Measurements from ENCODE around the gene MYO16.

The MYO16 gene

DNA sequence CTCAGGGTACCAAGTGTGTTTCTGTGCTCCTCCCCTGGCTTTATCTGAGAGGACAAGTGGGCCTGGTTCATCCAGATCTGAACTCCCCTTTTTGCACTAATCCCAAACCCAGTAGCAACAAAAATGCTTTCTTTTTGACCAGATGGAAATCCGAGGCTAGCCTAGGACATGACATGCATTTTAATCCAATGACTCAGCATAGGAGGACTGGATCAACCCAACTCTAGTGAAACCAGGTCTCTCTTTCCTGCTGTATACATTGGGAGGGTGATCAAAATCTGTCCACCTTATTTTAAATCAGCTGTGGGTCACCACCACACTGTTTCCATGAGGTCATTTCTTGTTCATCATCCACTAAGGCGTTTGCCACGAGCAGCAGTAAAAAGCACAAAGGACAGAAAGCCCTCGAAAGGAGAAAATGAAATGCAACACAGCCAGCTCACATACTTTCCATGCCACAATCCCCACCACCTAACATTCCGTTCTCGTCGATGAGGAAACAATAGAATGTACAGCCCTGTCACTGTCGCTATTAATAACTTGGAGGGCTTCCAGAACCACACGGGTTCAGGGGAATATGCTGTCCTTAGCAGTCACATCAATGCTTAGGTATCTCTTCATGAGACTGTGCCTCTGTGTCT, 614.0 kb downstream of the MYO16 start:
- no peak for DNase-seq (ENCODE audit: low spot score)

DNA sequence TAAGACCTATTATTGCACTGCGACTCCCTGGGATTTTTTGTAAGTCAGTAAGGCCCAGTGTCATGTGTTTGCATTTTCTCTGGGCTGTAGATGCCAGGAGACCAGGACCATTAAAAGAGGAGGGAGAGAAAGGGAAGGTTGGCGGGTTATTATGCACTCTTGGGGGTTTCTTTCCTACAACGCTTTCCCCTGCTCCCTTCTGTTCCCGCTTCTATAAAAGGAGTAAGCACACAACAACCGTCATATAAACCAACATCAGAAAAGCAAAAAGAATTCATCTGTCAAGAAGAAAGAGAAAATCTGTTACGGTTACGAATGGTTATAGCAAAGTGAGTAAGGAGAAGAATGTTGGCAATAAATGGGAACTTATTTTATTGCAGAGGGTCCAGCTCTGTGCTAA, 615.2 kb downstream of the MYO16 start:
- no peak for DNase-seq (ENCODE audit: low spot score)

DNA sequence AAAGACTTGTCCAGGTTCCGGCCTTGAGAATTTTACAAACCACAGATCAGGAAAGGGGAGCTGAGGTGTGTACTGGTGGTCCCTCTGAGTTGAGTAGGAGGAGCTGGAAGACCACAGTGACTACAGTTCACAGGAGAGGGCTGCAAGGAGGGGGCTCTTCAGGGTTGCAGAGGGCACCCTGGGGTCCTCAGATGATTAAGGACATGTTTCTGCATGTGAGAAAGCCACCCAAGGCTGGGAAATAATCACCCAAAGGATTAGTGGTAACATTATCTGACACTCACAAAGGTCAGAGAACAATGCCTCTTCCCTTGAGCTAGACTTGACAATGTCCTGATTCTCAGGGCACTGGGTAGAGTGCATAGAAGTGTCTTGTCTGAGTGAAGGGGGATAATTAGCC, 616.6 kb downstream of the MYO16 start:
- no peak for DNase-seq (ENCODE audit: low spot score)

DNA sequence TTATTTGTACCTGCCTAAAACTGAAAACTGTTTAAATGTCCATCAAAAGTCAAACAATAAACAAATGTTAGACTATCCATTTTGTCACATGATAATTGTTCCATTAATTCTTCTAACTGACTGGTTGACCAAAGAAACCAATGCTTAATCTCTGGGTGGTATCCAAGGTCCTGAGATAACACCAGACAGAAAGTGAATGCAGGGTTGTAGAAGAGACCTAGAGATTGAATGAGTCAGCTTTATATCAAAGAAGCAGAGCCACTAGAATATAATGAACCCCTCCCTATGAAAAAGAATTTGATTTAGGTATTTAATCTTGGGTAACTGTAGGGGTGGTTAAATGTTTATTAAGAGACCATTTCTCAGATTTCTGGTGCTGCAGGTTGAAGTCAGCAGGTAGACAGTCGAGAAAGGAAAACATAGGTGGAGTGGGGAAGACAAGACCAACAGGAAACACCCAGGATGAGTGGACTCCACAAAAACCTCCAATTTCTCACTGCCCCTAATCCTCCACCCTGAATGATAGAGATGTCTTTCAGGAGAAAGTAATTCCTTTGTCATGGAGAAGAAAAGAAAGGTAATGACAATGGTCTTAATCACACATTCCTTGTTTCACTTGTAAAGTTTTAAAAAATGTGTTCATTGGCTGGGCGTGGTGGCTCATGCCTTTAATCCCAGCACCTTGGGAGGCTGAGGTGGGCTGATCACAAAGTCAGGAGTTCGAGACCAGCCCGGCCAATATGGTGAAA, 620.5 kb downstream of the MYO16 start:
- DNase-seq (ENCODE audit: low spot score), result no peak

DNA sequence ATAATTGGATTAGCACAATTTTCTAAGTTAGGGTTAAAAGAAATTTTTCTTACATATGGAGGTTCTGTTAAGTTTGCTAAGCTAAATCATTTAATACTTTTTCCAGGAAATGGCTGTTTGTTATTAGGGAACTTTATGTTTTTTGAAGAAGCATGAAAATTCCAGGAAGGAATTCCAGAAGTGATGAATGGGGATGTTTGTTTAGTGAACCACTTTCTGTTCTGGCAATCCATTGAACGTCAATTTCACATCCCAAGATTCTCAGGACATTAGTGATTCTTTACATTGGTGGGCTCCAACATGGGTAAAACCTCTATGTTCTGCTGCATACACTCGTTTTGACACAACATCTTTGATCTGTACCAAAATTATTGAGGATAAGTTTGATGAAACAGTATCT, 622.5 kb downstream of the MYO16 start:
- no peak for DNase-seq (ENCODE audit: low spot score)

DNA sequence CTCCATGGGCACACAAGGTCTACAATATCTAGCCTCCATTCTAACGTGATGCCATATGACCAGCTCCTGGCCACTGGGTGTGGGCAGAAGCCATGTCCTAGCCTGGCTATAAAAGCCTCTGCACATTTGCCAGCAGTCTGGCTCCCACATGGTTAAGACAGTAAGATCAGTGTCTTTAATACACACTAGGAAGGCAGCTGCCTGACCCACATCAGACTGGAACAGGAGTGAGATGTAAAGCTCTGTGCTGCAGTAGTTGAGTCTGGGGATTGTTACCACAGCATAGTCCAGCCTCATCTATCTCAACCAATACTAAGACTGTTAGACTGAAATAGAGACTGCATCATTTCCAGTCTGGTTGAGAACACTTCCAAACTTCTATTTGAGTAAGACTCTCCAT, 623.9 kb downstream of the MYO16 start:
- DNase-seq (ENCODE audit: low spot score), result no peak

DNA sequence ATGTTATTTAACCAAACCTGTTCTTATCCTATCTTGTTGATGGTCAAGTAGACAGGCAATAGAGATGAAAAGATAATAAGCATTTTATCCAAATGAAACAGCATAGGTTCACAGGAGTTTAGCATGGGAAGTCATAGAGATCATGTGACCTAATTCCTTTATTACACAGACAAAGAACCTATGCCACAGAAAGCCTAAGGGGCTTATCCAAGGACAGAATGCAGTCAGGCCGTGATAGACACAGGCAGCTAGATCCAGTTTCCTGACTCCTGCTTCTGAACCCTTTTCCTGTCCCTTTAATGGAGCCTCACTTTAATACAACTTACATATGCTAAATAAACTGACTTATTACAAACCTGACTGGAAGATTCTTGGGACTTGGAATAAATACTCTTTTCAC, 624.9 kb downstream of the MYO16 start:
- no peak for DNase-seq (ENCODE audit: low spot score)

DNA sequence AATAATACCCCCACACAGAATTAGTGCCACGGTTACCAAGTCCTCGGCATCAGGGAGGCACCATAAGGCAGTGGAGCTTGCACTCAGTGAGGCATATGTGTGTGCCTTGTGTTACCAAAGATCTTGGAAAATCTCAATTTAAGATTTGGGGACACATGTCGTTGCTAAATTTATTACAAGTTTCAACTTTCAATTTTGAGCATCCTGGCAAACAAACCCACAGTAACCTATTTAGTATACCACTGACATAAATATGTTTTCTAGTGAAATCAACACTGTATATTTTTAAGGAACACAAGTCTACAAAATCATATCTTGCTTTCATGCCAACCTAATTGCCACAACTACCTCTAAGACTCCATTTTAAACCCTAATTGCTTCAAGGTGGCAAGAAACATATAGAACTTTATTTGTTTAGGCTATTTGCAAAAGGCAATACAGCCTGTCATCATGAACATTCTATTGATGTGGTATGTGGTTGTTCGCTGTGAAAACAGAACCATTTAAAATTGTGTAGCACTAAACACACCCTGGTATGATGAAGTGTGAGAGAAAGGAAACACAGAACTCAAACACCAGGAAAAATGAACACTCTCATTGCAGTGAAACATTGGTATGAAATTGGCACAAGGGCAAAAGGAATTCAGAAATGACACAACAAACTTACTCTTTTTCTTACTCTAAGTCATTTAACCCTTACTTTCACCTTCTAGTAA, 625.9 kb downstream of the MYO16 start:
- DNase-seq (ENCODE audit: low spot score), result no peak

DNA sequence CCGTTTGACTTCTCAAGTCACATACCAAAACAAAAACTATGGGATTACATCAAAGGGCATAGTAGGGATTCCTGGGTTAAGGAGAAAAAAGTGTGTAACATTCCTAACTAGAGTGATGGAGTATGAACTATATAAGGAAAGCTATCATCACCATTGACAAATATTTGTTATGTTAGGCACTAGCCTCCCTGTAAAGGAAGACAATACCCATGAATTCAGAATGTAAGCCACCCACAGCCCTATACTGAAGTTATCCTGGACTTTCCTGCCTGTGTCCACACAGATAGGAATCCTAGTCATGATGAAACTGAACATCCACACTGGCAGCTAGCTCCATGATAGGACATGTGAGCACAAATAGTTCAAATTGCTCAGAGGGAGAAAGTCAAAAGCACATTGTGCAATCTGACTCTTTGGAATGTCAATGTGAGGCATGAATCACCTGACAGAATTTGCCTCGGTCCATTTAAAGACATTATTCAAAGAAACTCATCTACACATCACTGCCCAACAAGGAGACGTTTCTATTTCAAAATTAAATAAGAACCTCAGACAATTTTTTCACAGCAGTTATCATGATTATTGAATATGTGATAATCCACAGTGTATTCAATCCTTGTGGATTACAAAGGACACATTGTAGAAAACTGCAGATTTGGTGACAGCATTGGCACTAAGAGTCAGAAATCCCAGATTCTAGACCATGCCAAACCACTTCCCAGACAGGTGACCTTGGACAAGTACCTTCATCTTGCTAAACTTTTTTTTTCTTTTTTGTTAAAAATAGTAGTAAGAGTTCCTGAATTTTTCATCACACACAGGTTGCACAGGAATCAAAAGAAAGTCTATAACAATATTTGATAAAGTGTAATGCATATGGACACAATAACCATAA, 627.7 kb downstream of the MYO16 start:
- no peak for DNase-seq (ENCODE audit: low spot score)
